Right hindlimb (tissue), 1 donor: ENCODE results near the gene UBXN6.
A peak's percentile ranks its signal among the peaks of the same experiment; 100 is the strongest.

Experiments used
- DNase-seq: peaks from one replicate; pipeline ENCODE4 v3.0.0-alpha.2; 2018

The UBXN6 gene

GRCh38 chr19:4457654-4458395, at the start of gene UBXN6:
Gene UBXN6 (minus strand): TSS chr19:4457794. CDS start chr19:4457697, 97 bp downstream.
- peak; percentile 98 for DNase-seq

- DNase-seq, result no peak
Observed at GRCh38 chr19:4507150-4507452, 49.5 kb upstream of the UBXN6 start.

- no peak for DNase-seq
Observed at GRCh38 chr19:4506449-4507149, 49.0 kb upstream of the UBXN6 start.

GRCh38 chr19:4505570-4506448, 48.2 kb upstream of the UBXN6 start:
- no peak for DNase-seq

GRCh38 chr19:4504891-4505569, 47.4 kb upstream of the UBXN6 start:
- DNase-seq, result no peak

GRCh38 chr19:4504297-4504701, 46.7 kb upstream of the UBXN6 start:
- DNase-seq, result peak; percentile 73

GRCh38 chr19:4503825-4504170, 46.2 kb upstream of the UBXN6 start:
- no peak for DNase-seq

GRCh38 chr19:4503132-4503824, 45.7 kb upstream of the UBXN6 start:
- no peak for DNase-seq

GRCh38 chr19:4502282-4503131, 44.9 kb upstream of the UBXN6 start:
- DNase-seq, result no peak

- no peak for DNase-seq
Observed at GRCh38 chr19:4501691-4502090, 44.1 kb upstream of the UBXN6 start.

- no peak for DNase-seq
Observed at GRCh38 chr19:4500841-4501591, 43.4 kb upstream of the UBXN6 start.

- no peak for DNase-seq
Observed at GRCh38 chr19:4499855-4500254, 42.3 kb upstream of the UBXN6 start.

- no peak for DNase-seq
Observed at GRCh38 chr19:4499318-4499717, 41.7 kb upstream of the UBXN6 start.

GRCh38 chr19:4498694-4499093, 41.1 kb upstream of the UBXN6 start:
- no peak for DNase-seq

- no peak for DNase-seq
Observed at GRCh38 chr19:4497770-4498389, 40.3 kb upstream of the UBXN6 start.

GRCh38 chr19:4496304-4496703, 38.7 kb upstream of the UBXN6 start:
- no peak for DNase-seq

GRCh38 chr19:4495471-4495870, 37.9 kb upstream of the UBXN6 start:
- no peak for DNase-seq

- no peak for DNase-seq
Observed at GRCh38 chr19:4494691-4495064, 37.1 kb upstream of the UBXN6 start.

GRCh38 chr19:4493929-4494690, 36.5 kb upstream of the UBXN6 start:
- DNase-seq, result no peak
